Endothelial cell of umbilical vein (primary cell): Measurements from ENCODE around the gene ARHGEF10L. TPM values are rescaled to one million over a fixed set of nuclear protein-coding genes. Genes with fewer than 3 reads are reported as not detected.

Experiments used
- BruUV-seq: library from RNA; stranded (reverse); fragments of 400-500 nt; replicated peaks from 2 replicates; lab custom pipeline; 2021; lab: Mats Ljungman, UMichigan
- CTCF ChIA-PET: fragments of 300-600, 350-600 bp; sonication (Branson Sonifier 250); formaldehyde crosslinking; loops from one replicate; lab custom pipeline; 2021; ENCODE audit warnings: antibody characterized with exemption, inconsistent platforms; lab: Charles Lee
- POLR2A ChIA-PET: fragments of 300-600, 350-600 bp; sonication (Branson Sonifier 250); formaldehyde crosslinking; loops from one replicate; lab custom pipeline; 2021; ENCODE audit warnings: antibody characterized with exemption, inconsistent platforms; lab: Charles Lee
- DNase-seq: peaks from one replicate; pipeline ENCODE4 v3.0.0-alpha.2; 2011; ENCODE audit warnings: low read depth, low spot score
- FAIRE-seq: peaks from 2 replicates; lab custom pipeline; 2011; peaks lifted over from hg19 to GRCh38; lab: Jason Lieb, UNC
- H2AFZ ChIP-seq: 2 replicates; pipeline ENCODE4 v1.6.0; 2012; ENCODE audit warnings: low read depth, low read length, control low read depth, inconsistent platforms
- H3K27ac ChIP-seq: 2 replicates; pipeline ENCODE4 v1.5.1; 2011; ENCODE audit warnings: low read depth, mild to moderate bottlenecking, control low read depth, low read length, moderate library complexity; ENCODE audit not compliant: insufficient read depth
- H3K27me3 ChIP-seq, 2 experiments: 2 replicates each; pipeline versions ENCODE4 v1.6.0 to v1.6.1; 2011; ENCODE audit warnings: low read length in 2 of 2, mixed read lengths in 1 of 2; ENCODE audit not compliant: control insufficient read depth in 2 of 2, insufficient read depth in 2 of 2
- H3K36me3 ChIP-seq, 2 experiments: 2 replicates in 1 of 2; 3 replicates in 1 of 2; pipeline ENCODE4 v1.5.1; 2011; ENCODE audit warnings: low read length in 2 of 2, mild to moderate bottlenecking in 1 of 2, moderate library complexity in 1 of 2; ENCODE audit not compliant: control insufficient read depth in 2 of 2, insufficient read depth in 2 of 2; ENCODE audit errors: extremely low read depth in 1 of 2
- H3K4me1 ChIP-seq: 3 replicates; pipeline ENCODE4 v1.5.1; 2011; ENCODE audit warnings: mild to moderate bottlenecking, low read length; ENCODE audit not compliant: control insufficient read depth, insufficient read depth; ENCODE audit errors: extremely low read depth
- H3K4me2 ChIP-seq: 2 replicates; pipeline ENCODE4 v1.6.1; 2011; ENCODE audit warnings: low read length, control low read depth, mixed read lengths; ENCODE audit not compliant: insufficient read depth
- H3K4me3 ChIP-seq, 3 experiments: fragments of 200-600 bp in 1 of 3; sonication (generic), shearing (Covaris generic) in 1 of 3; replicated peaks in 1 of 3; 2 replicates each; pipeline ENCODE4 v1.5.1; 2011 to 2016; ENCODE audit warnings: control low read depth in 3 of 3, low read length in 3 of 3, mild to moderate bottlenecking in 2 of 3, inconsistent platforms in 1 of 3, low read depth in 1 of 3, moderate library complexity in 1 of 3; ENCODE audit not compliant: insufficient read depth in 1 of 3
- H3K79me2 ChIP-seq: 2 replicates; pipeline ENCODE4 v1.6.0; 2012; ENCODE audit warnings: low read length, inconsistent platforms; ENCODE audit not compliant: control insufficient read depth, insufficient read depth
- H3K9ac ChIP-seq: replicated peaks from 2 replicates; pipeline ENCODE3; 2011; ENCODE audit warnings: low read length, control low read depth; ENCODE audit not compliant: insufficient read depth; ENCODE audit errors: extremely low read depth
- H3K9me1 ChIP-seq: replicated peaks from 3 replicates; pipeline ENCODE4 v1.6.0; 2011; ENCODE audit warnings: mild to moderate bottlenecking, low read length; ENCODE audit not compliant: control insufficient read depth, insufficient read depth; ENCODE audit errors: extremely low read depth
- H3K9me3 ChIP-seq: replicated peaks from 2 replicates; pipeline ENCODE4 v1.5.1; 2012; ENCODE audit warnings: low read length, inconsistent platforms; ENCODE audit not compliant: control insufficient read depth, insufficient read depth
- H4K20me1 ChIP-seq: replicated peaks from 2 replicates; pipeline ENCODE3; 2011; ENCODE audit warnings: mild to moderate bottlenecking, low read length; ENCODE audit not compliant: control insufficient read depth, insufficient read depth; ENCODE audit errors: extremely low read depth
- CTCF ChIP-seq, 2 donors: IDR thresholded peaks; 1 replicate in 1 of 2; 2 replicates in 1 of 2; pipeline ENCODE4 v1.5.1; 2011; ENCODE audit warnings: low read length in 2 of 2, mild to moderate bottlenecking in 2 of 2, moderate library complexity in 2 of 2, control low read depth in 1 of 2, inconsistent platforms in 1 of 2, low read depth in 1 of 2; ENCODE audit not compliant: insufficient read depth in 1 of 2; ENCODE audit errors: extremely low read depth in 1 of 2
- EZH2 ChIP-seq: IDR thresholded peaks from 2 replicates; pipeline ENCODE4 v1.6.1; 2012; ENCODE audit warnings: borderline replicate concordance, low read depth, mild to moderate bottlenecking, moderate library complexity, low read length, inconsistent platforms; ENCODE audit not compliant: severe bottlenecking
- FOS ChIP-seq: IDR thresholded peaks from 2 replicates; pipeline ENCODE4 v1.6.1; 2011; ENCODE audit warnings: mild to moderate bottlenecking, low read length, moderate library complexity, borderline replicate concordance; ENCODE audit not compliant: insufficient read depth
- GATA2 ChIP-seq: IDR thresholded peaks from 2 replicates; pipeline ENCODE4 v1.7.0; 2011; ENCODE audit warnings: low read depth, mild to moderate bottlenecking, moderate library complexity, mixed read lengths, low read length; ENCODE audit not compliant: insufficient read length, insufficient read depth
- JUN ChIP-seq: IDR thresholded peaks from 2 replicates; pipeline ENCODE4 v1.6.1; 2011; ENCODE audit warnings: borderline replicate concordance, low read depth; ENCODE audit not compliant: insufficient read length, insufficient read depth
- MYC ChIP-seq: IDR thresholded peaks from one replicate; pipeline ENCODE4 v1.6.1; 2011; ENCODE audit warnings: mild to moderate bottlenecking, low read depth, low read length
- POLR2A ChIP-seq: IDR thresholded peaks from 2 replicates; pipeline ENCODE4 v1.6.1; 2012; ENCODE audit warnings: low read depth, mild to moderate bottlenecking, control low read depth, low read length
- POLR2AphosphoS5 ChIP-seq: IDR thresholded peaks from 2 replicates; pipeline ENCODE4 v1.6.1; 2012; ENCODE audit warnings: low read depth, mild to moderate bottlenecking, control low read depth, low read length, moderate library complexity; ENCODE audit not compliant: insufficient read depth
- dilution Hi-C: fragments of 300-500 bp; cut with MboI; formaldehyde crosslinking; loops from one replicate; pipeline ENCODE4 v1.15.0; 2019; ENCODE audit warnings: low sequenced_read_pairs; ENCODE audit not compliant: extremely low pct_ligation_motif_present
- intact Hi-C: fragments of 100-400 bp; cut with micrococcal nuclease; formaldehyde crosslinking; loops from one replicate; pipeline ENCODE4 v1.10.0; 2022
- polyA plus RNA-seq, 4 experiments: library from polyadenylated mRNA; depleted of rRNA in 3 of 4; stranded (reverse) in 3 of 4; unstranded in 1 of 4; fragments of >200 nt; gene quantifications; 2 replicates each; pipeline versions ENCODE4 v1.2.1 to v1.2.3, GENCODE V29; 2011 to 2012; ENCODE audit warnings: missing spikeins in 1 of 4
- total RNA-seq: library from RNA; stranded (reverse); gene quantifications from 2 replicates; pipeline ENCODE4 v1.2.3, GENCODE V29; 2021
- TF ChIP-seq, protein P1 (sequence below): IDR thresholded peaks from 2 replicates; pipeline ENCODE4 v1.6.1; 2011; ENCODE audit not compliant: insufficient read depth, insufficient read length

ARHGEF10L gene
- total and polyA plus RNA-seq, 2 donors (not counting 3 experiments of a cell fraction or from before 2014, with no cell fraction given): 1.9 to 5.2 TPM

GRCh38 chr1:17731460-17731859, 192.0 kb downstream of the ARHGEF10L start:
- Histone ChIP-seq H3K4me3 (no peak overlapping the region), H3K36me3 (no peaks in the 10 kb centered on the region), H4K20me1 (no peaks in the 10 kb centered on the region), H3K4me2 (no peak overlapping the region), H3K4me1 (no peaks in the 10 kb centered on the region), H3K79me2 (no peaks in the 10 kb centered on the region), H3K9me3 (no peaks in the 10 kb centered on the region), H3K9ac (no peak overlapping the region), H3K9me1 (no peaks in the 10 kb centered on the region), H3K27me3 (no peaks in the 10 kb centered on the region), H3K27ac (no peak overlapping the region), H2AFZ (no peak overlapping the region)
- POLR2A ChIA-PET: no interaction called here
- TF ChIP-seq, protein P1, sequence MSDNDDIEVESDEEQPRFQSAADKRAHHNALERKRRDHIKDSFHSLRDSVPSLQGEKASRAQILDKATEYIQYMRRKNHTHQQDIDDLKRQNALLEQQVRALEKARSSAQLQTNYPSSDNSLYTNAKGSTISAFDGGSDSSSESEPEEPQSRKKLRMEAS: no peak
- TF ChIP-seq FOS: no peak
- no peak for TF ChIP-seq EZH2
- TF ChIP-seq POLR2A: no peak
- no peak for TF ChIP-seq CTCF (IDR thresholded peaks at IDR 0.05; ENCODE audit: extremely low read depth in 1 of 2, insufficient read depth in 1 of 2, low read depth in 1 of 2, low read length in 2 of 2)
- no peak for TF ChIP-seq JUN
- TF ChIP-seq GATA2: no peak
- TF ChIP-seq POLR2AphosphoS5: no peak
- no peak for TF ChIP-seq MYC
- intact Hi-C loops: no loop called here
- FAIRE-seq (no peak), DNase-seq (no peak)
- BruUV-seq: no TSS peak
- dilution Hi-C loops: no loop called here
- CTCF ChIA-PET: no interaction called here
